Gastrocnemius medialis (tissue), 4 donors: ENCODE measurements around the gene PAK4. TPM values are rescaled to one million over a fixed set of nuclear protein-coding genes. Genes with fewer than 3 reads are reported as not detected.
"Not testable (repeated sequence)": the region's sequence is repeated elsewhere in the genome, so short reads cannot be mapped to it uniquely, and the experiment has no call there.

Experiments used
- ATAC-seq, 2 donors: fragments of 150-250 bp; one replicate each; pipeline ENCODE4 v1.9.1; 2016
- DNase-seq, 2 donors: peaks; one replicate each; pipeline ENCODE4 v3.0.0-alpha.2; 2019
- H3K27ac ChIP-seq, 4 donors: fragments of 200-600 bp; sonication (generic); 1 replicate in 1 of 4; 2 replicates in 3 of 4; pipeline ENCODE4 v1.5.1; 2016 to 2018; ENCODE audit warnings: mild to moderate bottlenecking in 2 of 4, moderate library complexity in 1 of 4
- H3K27me3 ChIP-seq, 3 donors: fragments of 200-600 bp; sonication (generic) in 2 of 3; 1 replicate in 1 of 3; 2 replicates in 2 of 3; pipeline versions ENCODE4 v1.5.1 to v1.6.0; 2016 to 2019; ENCODE audit warnings: mild to moderate bottlenecking in 1 of 3, moderate library complexity in 1 of 3
- H3K36me3 ChIP-seq, 2 donors: fragments of 200-600 bp; sonication (generic) in 1 of 2; one replicate each; pipeline ENCODE4 v1.5.1; 2017 to 2018
- H3K4me1 ChIP-seq, 2 donors: fragments of 200-600 bp; sonication (generic) in 1 of 2; one replicate each; pipeline ENCODE4 v1.5.1; 2016 to 2017; ENCODE audit warnings: mild to moderate bottlenecking in 2 of 2
- H3K4me3 ChIP-seq, 4 donors: fragments of 200-600 bp; sonication (generic) in 3 of 4; 1 replicate in 1 of 4; 2 replicates in 3 of 4; pipeline ENCODE4 v1.5.1; 2016 to 2019; ENCODE audit warnings: mild to moderate bottlenecking in 2 of 4
- H3K9me3 ChIP-seq, 3 donors: fragments of 200-600 bp; sonication (generic) in 2 of 3; 1 replicate in 1 of 3; 2 replicates in 2 of 3; pipeline ENCODE4 v1.5.1; 2016 to 2019
- POLR2A ChIP-seq, 2 donors: fragments of 450-650 bp; IDR thresholded peaks; one replicate each; pipeline ENCODE4 v1.6.1; 2017; ENCODE audit warnings: antibody characterized with exemption in 2 of 2, mild to moderate bottlenecking in 2 of 2, moderate library complexity in 2 of 2
- in situ Hi-C, 4 donors: fragments of 200-750 bp; cut with MboI; loops; one replicate each; pipeline versions ENCODE4 v1.15.0 to v1.8.0; 2017; ENCODE audit warnings: low sequenced_read_pairs in 4 of 4
- intact Hi-C: fragments of 100-400 bp; cut with DNase I; formaldehyde crosslinking; loops from one replicate; pipeline ENCODE4 v1.15.1; 2023; ENCODE audit warnings: low total_unique reads
- total RNA-seq, 4 donors: library from RNA; depleted of rRNA; stranded (reverse); fragments of >200 nt; gene quantifications; one replicate each; pipeline versions ENCODE4 v1.1.0 to v1.2.3, GENCODE V29; 2016
- TF ChIP-seq, protein P1 (sequence below), 5 experiments: fragments of 450-650 bp in 3 of 5; fragments of 200-600 bp in 2 of 5; sonication (generic) in 2 of 5; IDR thresholded peaks in 4 of 5; conservative IDR thresholded peaks in 1 of 5; 1 replicate in 4 of 5; 2 replicates in 1 of 5; pipeline ENCODE4 v1.5.1; 2016 to 2019; ENCODE audit warnings: antibody characterized with exemption in 5 of 5, mild to moderate bottlenecking in 3 of 5, moderate library complexity in 3 of 5

Gene PAK4
- total RNA-seq, 4 donors from 2014 or later = 4.7 to 11.7 (median 8.3) TPM

DNA sequence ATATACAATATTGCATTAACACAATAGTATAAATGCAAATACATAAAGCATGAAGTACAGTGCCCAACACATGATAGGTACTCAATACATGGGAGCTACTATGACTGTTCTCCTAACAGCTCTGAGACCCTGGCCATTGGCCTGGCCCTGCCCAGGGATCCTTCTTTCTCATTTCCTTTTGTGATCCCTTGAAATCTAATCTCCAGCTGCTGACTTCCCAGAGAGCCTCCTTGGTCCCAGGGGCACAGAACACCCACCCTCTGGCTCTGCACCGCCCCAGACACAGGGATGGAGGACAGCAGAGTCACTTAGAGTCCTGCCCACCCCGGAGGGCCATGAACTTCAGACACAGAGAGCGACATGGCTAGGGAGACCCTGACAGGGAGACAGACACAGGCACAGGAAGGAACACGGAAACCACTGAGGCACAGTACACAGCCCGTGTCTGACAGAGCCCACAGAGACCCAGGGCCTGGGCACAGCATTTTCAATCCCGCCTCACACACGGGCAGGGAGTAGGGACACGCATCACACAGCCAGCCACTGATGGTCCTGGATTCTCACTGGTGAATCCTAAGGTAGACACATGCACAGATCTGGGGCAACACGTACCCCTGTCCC is 82.7 kb downstream of the PAK4 start:
- Histone ChIP-seq H3K9me3 (no peaks in the 10 kb centered on the region), H3K4me3 (no peak overlapping the region), H3K36me3 (no peaks in the 10 kb centered on the region), H3K27me3 (peaks cover 13 to 17% (median 14%) of the 10 kb centered on the region in 3 donors), H3K27ac (no peak overlapping the region), H3K4me1 (no peaks in the 10 kb centered on the region)
- ATAC-seq = no peak
- no peak for TF ChIP-seq POLR2A (IDR thresholded peaks at IDR 0.05)
- TF ChIP-seq, protein P1, sequence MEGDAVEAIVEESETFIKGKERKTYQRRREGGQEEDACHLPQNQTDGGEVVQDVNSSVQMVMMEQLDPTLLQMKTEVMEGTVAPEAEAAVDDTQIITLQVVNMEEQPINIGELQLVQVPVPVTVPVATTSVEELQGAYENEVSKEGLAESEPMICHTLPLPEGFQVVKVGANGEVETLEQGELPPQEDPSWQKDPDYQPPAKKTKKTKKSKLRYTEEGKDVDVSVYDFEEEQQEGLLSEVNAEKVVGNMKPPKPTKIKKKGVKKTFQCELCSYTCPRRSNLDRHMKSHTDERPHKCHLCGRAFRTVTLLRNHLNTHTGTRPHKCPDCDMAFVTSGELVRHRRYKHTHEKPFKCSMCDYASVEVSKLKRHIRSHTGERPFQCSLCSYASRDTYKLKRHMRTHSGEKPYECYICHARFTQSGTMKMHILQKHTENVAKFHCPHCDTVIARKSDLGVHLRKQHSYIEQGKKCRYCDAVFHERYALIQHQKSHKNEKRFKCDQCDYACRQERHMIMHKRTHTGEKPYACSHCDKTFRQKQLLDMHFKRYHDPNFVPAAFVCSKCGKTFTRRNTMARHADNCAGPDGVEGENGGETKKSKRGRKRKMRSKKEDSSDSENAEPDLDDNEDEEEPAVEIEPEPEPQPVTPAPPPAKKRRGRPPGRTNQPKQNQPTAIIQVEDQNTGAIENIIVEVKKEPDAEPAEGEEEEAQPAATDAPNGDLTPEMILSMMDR (IDR thresholded peaks at IDR 0.05 in 4 of 5, conservative IDR thresholded peaks at IDR 0.05 in 1 of 5) = no peak
- intact Hi-C loops (no loop called here), in situ Hi-C loops (no loop called here)
- no peak for DNase-seq

DNA sequence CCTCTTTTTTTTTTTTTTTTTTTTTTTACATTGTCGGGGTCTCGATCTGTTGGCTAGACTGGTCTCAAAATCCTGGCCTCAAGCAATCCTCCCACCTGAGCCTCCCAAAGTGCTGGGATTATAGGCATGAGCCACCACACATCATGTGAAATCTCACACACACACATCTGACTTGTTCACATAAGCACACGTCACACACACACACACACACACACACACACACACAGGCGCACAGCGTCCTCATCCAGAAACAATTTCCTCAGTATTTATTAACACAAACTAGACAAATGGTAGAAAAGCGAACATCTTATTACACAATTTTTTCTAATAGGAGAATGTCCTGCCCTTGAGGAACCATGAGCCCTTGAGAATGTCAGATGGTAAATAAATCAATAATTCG is 83.6 kb downstream of the PAK4 start:
- no peak overlapping the region for H3K27ac ChIP-seq
- peaks cover 4 to 10% (median 5%) of the 10 kb centered on the region in 3 donors for H3K27me3 ChIP-seq
- intact Hi-C loops (no loop called here), in situ Hi-C loops (no loop called here)
- no peaks in the 10 kb centered on the region for H3K9me3 ChIP-seq
- H3K4me3 ChIP-seq = no peak overlapping the region
- H3K4me1 ChIP-seq = no peaks in the 10 kb centered on the region
- DNase-seq = no peak
- no peak for ATAC-seq
- TF ChIP-seq, protein P1 (IDR thresholded peaks at IDR 0.05 in 4 of 5, conservative IDR thresholded peaks at IDR 0.05 in 1 of 5) = no peak
- TF ChIP-seq POLR2A (IDR thresholded peaks at IDR 0.05) = no peak
- H3K36me3 ChIP-seq = no peaks in the 10 kb centered on the region

DNA sequence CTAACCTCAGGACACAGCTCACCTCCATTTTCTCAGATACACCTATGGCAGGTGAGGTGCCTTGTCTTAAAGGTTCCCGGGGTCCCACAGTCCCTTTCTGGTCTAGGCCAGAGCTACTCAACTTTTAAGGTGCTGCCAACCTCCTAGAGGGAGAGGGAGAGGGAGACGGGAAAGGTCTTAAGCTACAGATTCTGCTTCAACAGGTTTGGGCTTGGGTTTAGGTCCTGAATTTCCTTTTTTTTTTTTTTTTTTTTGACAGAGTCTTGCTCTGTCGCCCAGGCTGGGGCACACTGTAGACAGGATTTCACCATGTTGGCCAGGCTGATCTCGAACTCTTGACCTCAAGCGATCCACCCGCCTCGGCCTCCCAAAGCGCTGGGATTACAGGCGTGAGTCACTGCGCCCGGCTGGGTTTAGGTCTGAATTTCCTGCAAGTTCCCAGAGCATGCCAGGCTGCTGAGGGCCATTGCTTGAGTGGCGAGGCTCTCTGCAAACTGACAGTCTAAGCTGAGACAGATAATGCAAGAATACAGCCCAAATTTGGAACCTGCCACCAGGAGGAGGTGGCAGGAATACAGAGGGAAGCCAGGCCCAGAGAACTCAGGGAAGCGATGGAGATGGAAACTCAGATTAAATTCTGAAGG is 86.3 kb downstream of the PAK4 start:
- TF ChIP-seq, protein P1 (IDR thresholded peaks at IDR 0.05 in 4 of 5, conservative IDR thresholded peaks at IDR 0.05 in 1 of 5) = no peak
- no peak for TF ChIP-seq POLR2A (IDR thresholded peaks at IDR 0.05)
- Histone ChIP-seq H3K27ac (no peak overlapping the region), H3K4me3 (no peak overlapping the region), H3K4me1 (no peaks in the 10 kb centered on the region), H3K27me3 (peaks cover 0 to 16% (median 6%) of the 10 kb centered on the region in 3 donors), H3K36me3 (no peaks in the 10 kb centered on the region), H3K9me3 (no peaks in the 10 kb centered on the region)
- in situ Hi-C loops (no loop called here), intact Hi-C loops (no loop called here)
- no peak for ATAC-seq
- DNase-seq = no peak

DNA sequence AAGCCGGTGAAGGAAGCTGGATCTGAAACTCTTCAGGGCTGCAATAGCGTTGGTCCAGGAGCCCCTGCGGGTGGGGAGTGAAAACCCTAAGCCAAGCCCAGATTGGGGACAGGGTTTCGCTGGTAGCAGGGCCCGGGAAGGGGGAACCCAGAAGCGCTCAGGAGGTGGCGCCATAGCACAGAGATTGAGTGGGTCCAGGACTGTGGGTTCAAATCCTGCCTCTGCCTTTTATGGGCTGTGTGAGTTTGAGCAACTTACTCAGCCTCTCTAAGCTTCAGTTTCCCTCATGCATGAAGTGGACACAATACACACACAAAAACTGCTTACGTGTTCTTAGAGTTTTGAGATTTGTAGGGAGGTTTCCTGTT is 86.8 kb downstream of the PAK4 start:
- no peaks in the 10 kb centered on the region for H3K4me1 ChIP-seq
- no peak overlapping the region for H3K4me3 ChIP-seq
- DNase-seq = no peak
- no peak overlapping the region for H3K27ac ChIP-seq
- ATAC-seq = no peak
- intact Hi-C loops (no loop called here), in situ Hi-C loops (no loop called here)
- H3K36me3 ChIP-seq = no peaks in the 10 kb centered on the region
- peaks cover 0 to 14% (median 6%) of the 10 kb centered on the region in 3 donors for H3K27me3 ChIP-seq
- no peak for TF ChIP-seq POLR2A (IDR thresholded peaks at IDR 0.05)
- TF ChIP-seq, protein P1 (IDR thresholded peaks at IDR 0.05 in 4 of 5, conservative IDR thresholded peaks at IDR 0.05 in 1 of 5) = no peak
- no peaks in the 10 kb centered on the region for H3K9me3 ChIP-seq

DNA sequence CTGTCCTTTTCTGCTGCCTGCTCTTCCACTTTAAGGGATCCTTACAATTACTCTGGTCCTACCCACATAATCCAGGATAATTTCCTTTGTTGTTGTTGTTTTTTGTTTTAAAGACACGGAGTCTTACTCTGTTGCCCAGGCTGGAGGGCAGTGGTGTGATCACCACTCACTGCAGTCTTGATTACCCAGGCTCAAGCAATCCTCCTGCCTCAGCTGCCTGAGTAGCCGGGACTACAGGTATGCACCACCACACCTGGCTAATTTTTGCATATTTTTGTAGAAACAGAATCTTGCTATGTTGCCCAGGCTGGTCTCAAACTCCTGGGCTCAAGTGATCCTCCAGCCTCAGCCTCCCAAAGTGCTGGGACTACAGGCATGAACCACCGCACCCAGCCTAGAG is 89.7 kb downstream of the PAK4 start:
- in situ Hi-C loops, DNase-seq, intact Hi-C loops, H3K36me3 ChIP-seq, H3K4me1 ChIP-seq, H3K27me3 ChIP-seq, H3K27ac ChIP-seq, ATAC-seq, H3K9me3 ChIP-seq, H3K4me3 ChIP-seq: not testable (repeated sequence)
